Lung (tissue), 12 donors: ENCODE measurements around the gene ADD2. TPM values are rescaled to one million over a fixed set of nuclear protein-coding genes. Genes with fewer than 3 reads are reported as not detected.

Experiments
- ATAC-seq: fragments of 200-7000 bp; cut with Tn5 transposase; one replicate; pipeline ENCODE4 v1.9.1; 2020; ENCODE audit warnings: moderate number of reproducible peaks; ENCODE audit not compliant: insufficient read depth, low FRiP score
- DNase-seq, 3 donors: peaks; one replicate each; pipeline ENCODE4 v3.0.0-alpha.2; 2013 to 2017
- H3K27ac ChIP-seq, 2 donors: one replicate each; pipeline ENCODE4 v1.5.1; 2013; ENCODE audit warnings: mild to moderate bottlenecking in 2 of 2, moderate library complexity in 2 of 2, control low read depth in 1 of 2, inconsistent platforms in 1 of 2, low read depth in 1 of 2, low read length in 1 of 2
- H3K27me3 ChIP-seq, 3 donors: one replicate each; pipeline ENCODE4 v1.5.1; 2013; ENCODE audit warnings: low read length in 2 of 3; ENCODE audit not compliant: control insufficient read depth in 3 of 3, insufficient read depth in 3 of 3
- H3K36me3 ChIP-seq, 4 donors: one replicate each; pipeline ENCODE4 v1.5.1; 2013; ENCODE audit warnings: low read length in 4 of 4, mild to moderate bottlenecking in 1 of 4, moderate library complexity in 1 of 4; ENCODE audit not compliant: control insufficient read depth in 4 of 4, insufficient read depth in 4 of 4
- H3K4me1 ChIP-seq, 5 donors: one replicate each; pipeline ENCODE4 v1.5.1; 2013; ENCODE audit warnings: low read length in 5 of 5, mild to moderate bottlenecking in 2 of 5, moderate library complexity in 1 of 5; ENCODE audit not compliant: control insufficient read depth in 5 of 5, insufficient read depth in 5 of 5
- H3K4me3 ChIP-seq: one replicate; pipeline ENCODE4 v1.5.1; 2013; ENCODE audit warnings: mild to moderate bottlenecking, control low read depth, moderate library complexity
- H3K9ac ChIP-seq, 2 donors: one replicate each; pipeline ENCODE4 v1.5.1; 2013; ENCODE audit warnings: low read length in 2 of 2, control low read depth in 1 of 2; ENCODE audit not compliant: insufficient read depth in 1 of 2
- H3K9me3 ChIP-seq, 4 donors: one replicate each; pipeline ENCODE4 v1.5.1; 2013; ENCODE audit warnings: low read length in 3 of 4, mild to moderate bottlenecking in 1 of 4, moderate library complexity in 1 of 4; ENCODE audit not compliant: control insufficient read depth in 4 of 4, insufficient read depth in 3 of 4
- WGBS, 2 donors: extraction: QIAGEN DNeasy Blood & Tissue Kit; methylation state at CpG; one replicate each; pipeline ENCODE4 v1.1.7; 2013; 5-methylcytosine and 5-hydroxymethylcytosine counted together
- polyA plus RNA-seq, 2 donors: library from polyadenylated mRNA; stranded (reverse); fragments of 200-250 nt; gene quantifications; one replicate each; pipeline ENCODE4 v1.2.1, GENCODE V29; 2013
- total RNA-seq, 2 donors: library from RNA; depleted of rRNA in 1 of 2; stranded (reverse); fragments of >200 nt in 1 of 2; gene quantifications; one replicate each; pipeline ENCODE4 v1.2.1, GENCODE V29; 2014 to 2021
- TF ChIP-seq, protein P1 (sequence below): IDR thresholded peaks from 2 replicates; pipeline ENCODE4 v1.5.1; 2012; ENCODE audit warnings: mild to moderate bottlenecking; ENCODE audit errors: control extremely low read depth, extremely low read depth
- donor health status: control.
- donor health status: control.
- donor health status: Bipolar disorder and iron deficiency.
- donor health status: healthy.
- donor health status: DM: yes; HTN: yes; CAD: no.

ADD2 gene
- total and polyA plus RNA-seq, 4 donors = 0.35 to 5.9 (median 1.8) TPM

DNA sequence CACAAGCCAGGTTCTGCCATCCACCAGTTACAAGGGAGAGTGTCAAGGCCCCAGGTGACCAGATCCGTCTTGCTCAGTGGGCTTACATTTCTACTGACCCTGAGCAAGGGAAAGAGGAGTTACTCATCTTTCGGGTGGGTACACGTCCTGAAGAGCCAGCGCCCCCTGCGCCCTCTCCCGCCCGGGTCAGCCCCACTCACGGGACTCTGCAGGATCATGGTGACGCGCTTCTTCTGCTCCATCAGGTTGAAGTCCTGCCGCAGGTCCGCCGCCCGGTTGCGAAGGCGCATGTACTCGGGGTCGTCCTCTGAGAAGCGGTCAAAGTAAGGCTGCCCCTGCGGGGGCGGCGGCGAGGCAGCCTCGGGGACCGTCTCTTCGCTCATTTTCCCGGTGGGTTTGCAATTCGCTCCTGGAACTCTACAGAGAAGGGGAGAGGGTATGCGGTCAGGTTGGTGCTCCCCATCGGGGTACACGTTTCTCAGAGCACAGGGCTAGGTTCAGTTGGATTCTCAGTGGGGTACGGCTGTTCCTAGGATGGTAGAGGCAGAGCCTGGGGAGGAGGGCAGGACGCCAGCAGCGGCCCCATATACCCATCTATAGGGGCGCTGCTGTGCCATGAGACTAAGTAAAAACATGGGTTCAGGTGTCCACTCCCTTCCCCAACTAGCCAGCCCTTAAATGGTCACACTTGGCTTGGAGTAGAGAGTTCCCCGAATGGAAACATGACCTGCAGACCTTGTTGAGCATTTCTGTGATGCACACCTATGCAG lies 61.8 kb downstream of the ADD2 start:
- DNase-seq = no peak

DNA sequence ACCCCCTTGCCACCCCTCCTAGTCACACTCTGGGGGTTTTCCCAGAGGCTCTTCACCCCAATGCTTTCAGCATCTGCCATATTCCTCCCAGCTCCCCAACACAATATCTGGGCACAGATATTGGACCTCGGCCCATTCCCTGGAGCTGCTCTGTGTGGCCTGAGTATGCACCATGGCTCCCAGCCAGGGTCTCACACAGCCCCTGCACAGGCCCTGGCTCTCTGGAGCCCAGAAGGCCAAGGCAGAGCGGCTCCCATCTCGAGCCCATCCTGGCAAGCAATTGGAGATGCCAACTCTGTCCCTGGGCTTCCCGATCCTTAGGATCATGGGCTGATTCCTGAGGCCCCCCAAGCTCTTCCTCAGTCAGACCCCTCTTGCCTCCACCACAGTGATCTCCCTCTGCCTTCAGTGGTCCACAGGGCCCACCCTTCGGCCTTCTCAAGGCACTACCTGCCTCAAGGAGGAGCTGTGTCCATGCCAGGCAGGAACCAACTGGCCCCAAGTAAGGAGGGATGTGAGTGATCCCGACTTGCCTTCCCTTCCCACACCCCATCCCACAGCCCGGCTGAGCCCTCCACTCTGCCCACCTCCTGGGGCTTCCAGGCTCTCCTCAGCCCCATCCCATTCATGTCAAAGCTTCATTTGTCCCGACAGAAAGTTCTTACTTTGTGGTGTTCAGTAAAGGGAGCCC lies 62.7 kb downstream of the ADD2 start:
- H3K9me3 ChIP-seq = no peaks in the 10 kb centered on the region
- no peak overlapping the region for H3K4me3 ChIP-seq
- ATAC-seq (no peak), DNase-seq (no peak)
- TF ChIP-seq, protein P1, sequence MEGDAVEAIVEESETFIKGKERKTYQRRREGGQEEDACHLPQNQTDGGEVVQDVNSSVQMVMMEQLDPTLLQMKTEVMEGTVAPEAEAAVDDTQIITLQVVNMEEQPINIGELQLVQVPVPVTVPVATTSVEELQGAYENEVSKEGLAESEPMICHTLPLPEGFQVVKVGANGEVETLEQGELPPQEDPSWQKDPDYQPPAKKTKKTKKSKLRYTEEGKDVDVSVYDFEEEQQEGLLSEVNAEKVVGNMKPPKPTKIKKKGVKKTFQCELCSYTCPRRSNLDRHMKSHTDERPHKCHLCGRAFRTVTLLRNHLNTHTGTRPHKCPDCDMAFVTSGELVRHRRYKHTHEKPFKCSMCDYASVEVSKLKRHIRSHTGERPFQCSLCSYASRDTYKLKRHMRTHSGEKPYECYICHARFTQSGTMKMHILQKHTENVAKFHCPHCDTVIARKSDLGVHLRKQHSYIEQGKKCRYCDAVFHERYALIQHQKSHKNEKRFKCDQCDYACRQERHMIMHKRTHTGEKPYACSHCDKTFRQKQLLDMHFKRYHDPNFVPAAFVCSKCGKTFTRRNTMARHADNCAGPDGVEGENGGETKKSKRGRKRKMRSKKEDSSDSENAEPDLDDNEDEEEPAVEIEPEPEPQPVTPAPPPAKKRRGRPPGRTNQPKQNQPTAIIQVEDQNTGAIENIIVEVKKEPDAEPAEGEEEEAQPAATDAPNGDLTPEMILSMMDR = no peak
- H3K27me3 ChIP-seq = no peaks in the 10 kb centered on the region
- no peak overlapping the region for H3K9ac ChIP-seq
- WGBS, 2 donors = 78 to 91% methylated on average over 8 of the region's 8 CpGs
- no peaks in the 10 kb centered on the region for H3K36me3 ChIP-seq
- no peak overlapping the region for H3K27ac ChIP-seq
- H3K4me1 ChIP-seq = no peaks in the 10 kb centered on the region

More for the DNA sequence above, 61.8 kb downstream of the ADD2 start:
- no peaks in the 10 kb centered on the region for H3K27me3 ChIP-seq
- H3K9me3 ChIP-seq = no peaks in the 10 kb centered on the region
- no peak for ATAC-seq
- TF ChIP-seq, protein P1 = no peak
- no peaks in the 10 kb centered on the region for H3K4me1 ChIP-seq
- no peak overlapping the region for H3K9ac ChIP-seq
- WGBS, 2 donors = 95 to 96% methylated on average over 36 of the region's 36 CpGs
- H3K27ac ChIP-seq = no peak overlapping the region
- no peaks in the 10 kb centered on the region for H3K36me3 ChIP-seq
- no peak overlapping the region for H3K4me3 ChIP-seq

DNA sequence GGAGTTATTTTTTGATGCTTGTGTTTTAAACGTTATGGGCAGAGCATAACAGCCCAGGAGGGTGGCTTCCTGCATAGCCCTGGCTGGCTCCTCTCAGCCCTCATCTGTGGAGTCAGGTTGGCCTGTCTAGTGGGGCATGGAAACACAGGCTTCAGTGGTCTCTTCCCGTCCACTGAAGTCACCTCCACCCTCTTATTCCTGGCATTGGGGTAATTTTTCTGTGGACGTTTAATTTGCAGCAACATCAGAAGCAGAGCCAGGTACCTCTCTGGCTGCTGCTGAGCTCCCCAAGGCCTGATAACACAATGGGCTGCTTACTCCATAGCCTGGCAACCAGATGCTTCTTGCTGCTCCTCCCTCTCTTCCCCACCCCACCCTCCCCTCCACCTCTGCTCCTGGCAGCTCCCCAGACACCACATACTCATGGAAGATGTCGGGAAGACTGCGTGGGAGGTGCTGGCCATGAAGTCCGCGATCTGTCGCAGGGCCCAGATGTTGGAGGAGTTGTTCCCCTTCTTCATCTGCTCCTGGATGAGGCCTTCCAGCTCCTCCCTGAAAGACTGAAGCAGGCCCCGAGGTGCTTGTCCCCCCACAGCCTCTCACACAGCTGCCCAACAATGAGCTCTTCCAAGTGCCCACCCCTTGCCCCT lies 64.0 kb downstream of the ADD2 start:
- no peaks in the 10 kb centered on the region for H3K36me3 ChIP-seq
- no peak for DNase-seq
- H3K4me3 ChIP-seq = no peak overlapping the region
- H3K9me3 ChIP-seq = no peaks in the 10 kb centered on the region
- no peaks in the 10 kb centered on the region for H3K27me3 ChIP-seq
- H3K4me1 ChIP-seq = no peaks in the 10 kb centered on the region
- no peak overlapping the region for H3K27ac ChIP-seq
- WGBS, 2 donors = 79 to 91% methylated on average over 9 of the region's 9 CpGs
- no peak for ATAC-seq
- H3K9ac ChIP-seq = no peak overlapping the region
- TF ChIP-seq, protein P1 = no peak
